Stimulated activated naive CD8-positive, alpha-beta T cell treated with anti-CD3 and anti-CD28 coated beads, Interleukin-15, amount 100 ng/mL, for 72 hours (primary cell): Measurements from ENCODE around the gene LAMA3.

Source experiments
- ATAC-seq: fragments of 150-1000 bp; cut with Tn5 transposase; 2 replicates; pipeline ENCODE4 v1.10.0; 2021; ENCODE audit warnings: mild to moderate bottlenecking, moderate library complexity
- DNase-seq, 2 donors: peaks; one replicate each; pipeline ENCODE4 v3.0.0; 2021 to 2022
- H3K27ac Mint-ChIP-seq, 2 donors: one replicate each; pipeline ENCODE4 v1.8.0; 2022; ENCODE audit warnings: mild to moderate bottlenecking in 2 of 2, mixed read lengths in 2 of 2, moderate library complexity in 2 of 2
- H3K27me3 Mint-ChIP-seq: one replicate; pipeline ENCODE4 v1.8.0; 2022; ENCODE audit warnings: mixed read lengths
- H3K4me1 Mint-ChIP-seq: one replicate; pipeline ENCODE4 v1.8.0; 2022; ENCODE audit warnings: mild to moderate bottlenecking, mixed read lengths
- H3K4me3 Mint-ChIP-seq, 2 donors: one replicate each; pipeline ENCODE4 v1.8.0; 2022; ENCODE audit warnings: mild to moderate bottlenecking in 2 of 2, mixed read lengths in 2 of 2, moderate library complexity in 1 of 2
- H3K9me3 Mint-ChIP-seq, 2 donors: one replicate each; pipeline ENCODE4 v1.8.0; 2022; ENCODE audit warnings: mixed read lengths in 2 of 2

Gene LAMA3

DNA sequence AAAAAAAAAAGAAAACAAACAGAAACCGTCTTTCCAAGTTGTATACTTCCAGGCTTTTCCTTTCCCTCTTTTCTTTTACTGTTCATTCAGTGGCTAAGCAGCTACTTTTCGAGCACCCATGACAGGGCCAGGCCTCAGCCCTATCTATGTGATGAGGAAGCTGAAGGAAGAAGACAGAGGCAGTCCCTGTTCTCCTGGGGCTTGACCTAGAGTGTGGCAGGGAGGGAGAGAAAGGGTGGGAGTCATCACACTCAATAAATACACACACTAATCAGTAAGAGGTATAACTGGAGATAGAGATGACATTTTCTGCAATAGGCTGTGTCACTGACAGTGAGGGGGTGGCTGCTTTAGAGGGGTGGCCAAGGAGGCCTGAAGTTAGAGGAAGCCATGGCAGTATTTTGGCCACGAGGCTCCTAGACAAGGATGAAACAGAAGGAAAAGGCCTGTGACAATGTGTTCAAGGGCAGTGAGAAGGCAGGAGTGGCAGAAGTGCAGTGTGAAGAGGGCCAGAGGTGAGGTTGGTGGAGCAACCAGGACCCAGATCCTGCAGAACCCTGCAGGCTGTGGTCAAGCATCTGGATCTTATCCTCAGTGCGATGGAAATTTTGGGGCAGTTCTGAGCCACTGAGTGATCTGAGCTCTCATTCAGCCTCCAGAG lies 193.5 kb downstream of the LAMA3 start:
- Mint-ChIP-seq H3K4me1 (peaks cover 34% of the 10 kb centered on the region), H3K4me3 (no peak overlapping the region), H3K27ac (peak overlapping the region in 1 of 2 donors; percentile 86)

DNA sequence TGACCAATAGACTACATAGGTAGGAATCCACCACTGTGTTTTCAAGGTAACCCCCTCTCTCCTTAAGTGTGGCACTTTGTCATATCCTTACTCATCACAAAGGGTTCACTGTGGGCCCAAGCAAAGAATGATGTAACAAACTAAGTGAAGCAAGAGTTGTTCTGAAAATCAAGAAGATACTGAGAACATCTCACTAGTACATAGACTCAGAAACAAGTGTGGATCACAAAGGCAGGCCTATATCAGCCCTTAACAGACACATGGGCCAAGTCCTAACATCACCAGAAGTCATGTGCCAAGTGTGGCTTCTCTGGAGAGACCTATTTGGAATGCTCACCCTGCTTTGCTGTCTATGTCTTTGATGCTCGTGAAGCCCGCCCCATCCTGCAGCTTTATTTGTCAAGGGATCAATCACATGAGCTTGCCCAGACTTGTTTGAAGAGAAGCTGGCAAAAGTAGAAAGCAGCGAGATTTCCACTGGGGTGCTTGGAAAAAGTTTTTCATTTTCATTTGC lies 194.1 kb downstream of the LAMA3 start:
- H3K27ac Mint-ChIP-seq: no peak overlapping the region
- H3K4me1 Mint-ChIP-seq: peaks cover 34% of the 10 kb centered on the region
- no peak overlapping the region for H3K4me3 Mint-ChIP-seq
- ATAC-seq (peak; percentile 67), DNase-seq (no peak)
- H3K27me3 Mint-ChIP-seq: peaks cover 8% of the 10 kb centered on the region
- H3K9me3 Mint-ChIP-seq: no peaks in the 10 kb centered on the region

More for the DNA sequence above, 193.5 kb downstream of the LAMA3 start:
- H3K9me3 Mint-ChIP-seq: no peaks in the 10 kb centered on the region
- DNase-seq: no peak
- H3K27me3 Mint-ChIP-seq: peaks cover 8% of the 10 kb centered on the region
- peak; percentile 32 for ATAC-seq

DNA sequence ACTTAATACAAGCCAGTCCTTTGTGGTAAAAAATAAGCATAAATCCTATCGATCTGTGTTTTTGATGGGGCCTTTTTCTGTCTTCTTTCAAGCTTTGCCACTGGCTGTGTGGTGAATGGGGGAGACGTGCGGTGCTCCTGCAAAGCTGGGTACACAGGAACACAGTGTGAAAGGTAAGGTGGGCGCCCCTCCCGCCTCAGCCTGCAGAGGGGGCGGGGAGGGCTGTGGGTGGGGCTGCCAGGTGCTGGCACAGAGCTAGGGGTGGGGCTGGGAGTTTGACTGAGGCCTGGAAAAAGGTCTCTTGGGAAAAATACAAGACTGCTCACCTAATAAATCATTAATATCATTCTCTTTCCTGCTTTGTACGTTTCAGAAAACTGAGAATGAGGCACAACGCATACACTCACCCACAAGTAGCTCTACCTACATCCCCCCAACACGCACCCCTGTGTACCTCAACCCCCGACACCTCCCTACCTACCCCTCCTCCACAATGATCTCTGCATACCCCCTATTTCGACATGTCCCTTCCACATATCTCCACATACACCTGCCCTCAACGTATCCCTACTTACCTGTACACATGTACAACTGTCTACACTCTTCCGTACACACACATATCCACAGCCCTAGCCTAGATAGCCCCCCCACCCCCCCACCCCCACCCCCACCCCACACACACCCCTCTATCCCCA lies 195.6 kb downstream of the LAMA3 start:
- Mint-ChIP-seq H3K27ac (peak overlapping the region; percentile 7 to 38), H3K9me3 (no peaks in the 10 kb centered on the region), H3K27me3 (no peaks in the 10 kb centered on the region), H3K4me1 (peaks cover 34% of the 10 kb centered on the region), H3K4me3 (peak overlapping the region in 1 of 2 donors; percentile 2)
- DNase-seq (no peak), ATAC-seq (peak; percentile 33)

DNA sequence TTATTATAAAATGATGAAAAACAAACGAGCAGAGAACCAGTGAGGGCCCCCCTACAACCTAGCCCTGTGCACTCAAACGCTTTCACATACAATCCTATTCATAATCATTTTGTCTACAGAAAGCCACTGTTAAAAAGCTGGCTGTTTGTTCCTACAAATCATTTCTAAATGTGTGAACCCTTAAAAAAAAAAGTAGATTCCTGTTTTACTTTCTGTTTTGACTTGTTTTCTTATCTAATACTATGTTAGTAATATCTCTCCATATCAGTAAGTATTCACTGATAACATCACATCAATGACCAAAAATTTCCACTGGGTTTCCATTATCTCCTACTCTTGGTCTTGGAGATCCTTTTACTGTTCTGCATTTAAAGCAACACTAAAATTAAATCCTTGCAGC lies 196.5 kb downstream of the LAMA3 start:
- ATAC-seq (peak; percentile 46), DNase-seq (no peak)
- Mint-ChIP-seq H3K27me3 (no peaks in the 10 kb centered on the region), H3K4me3 (peak overlapping the region; percentile 39), H3K9me3 (no peaks in the 10 kb centered on the region), H3K27ac (no peak overlapping the region), H3K4me1 (peaks cover 34% of the 10 kb centered on the region)

DNA sequence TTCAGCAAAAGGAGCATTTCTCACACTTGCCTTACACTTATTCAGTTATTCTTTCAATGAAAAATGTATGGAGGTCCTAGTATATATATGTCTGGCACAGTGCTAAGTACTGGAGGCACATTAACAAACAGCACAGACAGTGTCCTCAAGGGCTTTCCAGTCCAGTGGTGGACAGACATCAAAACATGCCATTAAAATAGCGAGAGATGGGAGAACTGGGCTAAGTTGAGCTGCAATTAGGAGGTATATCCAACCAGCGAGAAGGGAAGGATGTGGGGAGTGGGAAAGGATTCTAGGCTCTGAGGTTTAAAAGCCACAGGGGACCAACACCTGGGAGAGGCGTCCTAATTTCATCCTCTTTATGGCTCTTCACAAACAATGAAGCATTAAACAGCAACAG lies 197.8 kb downstream of the LAMA3 start:
- DNase-seq: no peak
- Mint-ChIP-seq H3K9me3 (no peaks in the 10 kb centered on the region), H3K4me3 (no peak overlapping the region), H3K27me3 (no peaks in the 10 kb centered on the region), H3K4me1 (peaks cover 34% of the 10 kb centered on the region), H3K27ac (no peak overlapping the region)
- no peak for ATAC-seq

DNA sequence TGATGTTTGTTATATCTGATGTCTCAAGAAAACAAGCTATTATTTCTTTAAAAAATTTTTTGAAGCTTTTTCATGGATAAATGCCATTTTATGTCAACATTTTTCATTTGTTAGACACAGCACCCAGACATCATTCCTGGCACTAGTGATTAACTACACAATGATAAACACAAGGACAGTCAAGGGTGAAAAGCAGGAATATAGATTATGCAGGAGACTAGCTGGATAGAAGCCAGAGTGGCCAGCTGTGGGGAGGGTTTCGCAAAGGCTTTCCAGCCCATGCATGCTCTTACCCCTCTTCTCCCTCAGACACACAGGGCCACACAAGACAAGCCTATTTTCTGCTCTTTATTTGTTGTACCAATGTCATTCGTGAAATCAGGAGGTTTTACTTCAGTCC lies 198.2 kb downstream of the LAMA3 start:
- Mint-ChIP-seq H3K27me3 (no peaks in the 10 kb centered on the region), H3K4me1 (peaks cover 34% of the 10 kb centered on the region), H3K9me3 (no peaks in the 10 kb centered on the region), H3K4me3 (no peak overlapping the region), H3K27ac (no peak overlapping the region)
- DNase-seq: no peak
- no peak for ATAC-seq

DNA sequence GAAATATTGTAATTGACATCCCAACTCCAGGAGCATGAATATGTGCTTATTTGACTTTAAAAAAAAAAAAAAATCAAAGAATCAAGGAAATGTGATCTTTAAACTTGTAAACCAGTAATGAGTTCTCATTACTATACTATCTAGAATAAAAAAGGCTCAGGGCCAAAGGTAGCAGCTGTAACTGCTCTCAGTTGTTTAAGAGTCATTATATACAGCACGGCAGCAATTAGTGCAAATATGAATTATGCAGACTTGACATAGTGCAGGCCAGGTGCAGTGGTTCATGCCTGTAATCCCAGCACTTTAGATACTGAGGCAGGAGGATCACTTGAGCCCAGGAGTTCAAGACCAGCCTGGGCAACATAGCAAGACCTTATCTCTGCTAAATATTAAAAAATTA lies 199.6 kb downstream of the LAMA3 start:
- Mint-ChIP-seq H3K4me3 (no peak overlapping the region), H3K9me3 (no peaks in the 10 kb centered on the region)

DNA sequence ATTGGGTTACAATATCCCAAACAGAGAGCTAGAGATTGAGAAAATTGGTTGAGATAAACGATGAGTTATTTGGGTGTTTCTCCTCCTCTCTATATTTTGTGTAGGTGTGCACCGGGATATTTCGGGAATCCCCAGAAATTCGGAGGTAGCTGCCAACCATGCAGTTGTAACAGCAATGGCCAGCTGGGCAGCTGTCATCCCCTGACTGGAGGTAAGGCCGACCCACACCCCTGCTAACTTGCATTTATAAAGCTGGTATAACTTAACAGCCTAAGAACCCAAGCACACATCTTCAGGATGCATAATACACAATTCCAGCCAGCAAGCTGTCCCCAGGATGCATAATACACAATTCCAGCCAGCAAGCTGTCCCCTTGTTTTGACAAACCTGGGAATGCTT lies 200.7 kb downstream of the LAMA3 start:
- Mint-ChIP-seq H3K9me3 (no peaks in the 10 kb centered on the region), H3K27ac (no peak overlapping the region), H3K4me1 (peaks cover 12% of the 10 kb centered on the region), H3K27me3 (no peaks in the 10 kb centered on the region), H3K4me3 (no peak overlapping the region)
- no peak for ATAC-seq
- DNase-seq: no peak

More for the DNA sequence above, 199.6 kb downstream of the LAMA3 start:
- Mint-ChIP-seq H3K27ac (no peak overlapping the region), H3K27me3 (no peaks in the 10 kb centered on the region), H3K4me1 (peaks cover 22% of the 10 kb centered on the region)
- DNase-seq (no peak), ATAC-seq (no peak)

DNA sequence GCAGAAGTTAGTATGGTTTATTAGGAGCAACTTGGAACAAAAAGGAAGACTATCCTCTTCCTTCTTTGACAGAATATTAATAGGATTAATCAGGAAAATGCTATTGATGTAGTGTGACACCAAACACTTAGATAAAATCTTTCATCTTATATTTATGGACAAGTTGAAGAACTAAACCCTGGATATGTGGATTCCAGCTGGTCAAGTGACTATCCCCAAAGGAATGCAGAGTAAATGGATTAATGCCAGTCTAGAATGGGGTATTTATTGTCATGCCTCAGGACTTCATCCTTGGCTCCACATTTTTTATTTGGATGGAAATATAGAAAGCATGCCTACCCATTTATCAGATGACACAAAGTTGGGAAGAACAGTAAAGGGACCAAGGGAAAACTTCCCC lies 201.3 kb downstream of the LAMA3 start:
- ATAC-seq (no peak), DNase-seq (no peak)
- Mint-ChIP-seq H3K9me3 (no peaks in the 10 kb centered on the region), H3K27ac (peak overlapping the region in 1 of 2 donors; percentile 21), H3K27me3 (no peaks in the 10 kb centered on the region), H3K4me3 (no peak overlapping the region), H3K4me1 (peaks cover 5% of the 10 kb centered on the region)

DNA sequence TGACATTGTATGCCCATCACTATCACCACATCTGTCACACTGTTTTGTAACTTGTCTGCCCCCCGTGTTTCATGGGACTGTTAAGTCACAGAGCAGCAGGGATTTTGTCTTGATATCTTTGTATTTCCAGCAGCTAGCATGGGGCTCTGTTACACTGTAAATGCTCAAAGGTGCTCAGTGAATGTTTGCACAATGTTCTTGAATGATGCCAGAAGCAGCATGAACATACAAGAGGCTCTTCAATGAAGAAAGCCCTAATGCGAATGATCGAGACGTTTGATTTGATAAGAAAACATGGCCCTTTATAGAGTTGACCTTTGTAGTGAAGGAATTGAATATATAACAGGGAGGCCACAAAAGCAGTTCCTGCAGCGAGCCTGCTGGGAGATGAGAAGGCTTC lies 204.4 kb downstream of the LAMA3 start:
- no peaks in the 10 kb centered on the region for H3K9me3 Mint-ChIP-seq
- no peak overlapping the region for H3K27ac Mint-ChIP-seq
- no peaks in the 10 kb centered on the region for H3K27me3 Mint-ChIP-seq
- ATAC-seq (no peak), DNase-seq (no peak)
- no peaks in the 10 kb centered on the region for H3K4me1 Mint-ChIP-seq
- H3K4me3 Mint-ChIP-seq: no peak overlapping the region

DNA sequence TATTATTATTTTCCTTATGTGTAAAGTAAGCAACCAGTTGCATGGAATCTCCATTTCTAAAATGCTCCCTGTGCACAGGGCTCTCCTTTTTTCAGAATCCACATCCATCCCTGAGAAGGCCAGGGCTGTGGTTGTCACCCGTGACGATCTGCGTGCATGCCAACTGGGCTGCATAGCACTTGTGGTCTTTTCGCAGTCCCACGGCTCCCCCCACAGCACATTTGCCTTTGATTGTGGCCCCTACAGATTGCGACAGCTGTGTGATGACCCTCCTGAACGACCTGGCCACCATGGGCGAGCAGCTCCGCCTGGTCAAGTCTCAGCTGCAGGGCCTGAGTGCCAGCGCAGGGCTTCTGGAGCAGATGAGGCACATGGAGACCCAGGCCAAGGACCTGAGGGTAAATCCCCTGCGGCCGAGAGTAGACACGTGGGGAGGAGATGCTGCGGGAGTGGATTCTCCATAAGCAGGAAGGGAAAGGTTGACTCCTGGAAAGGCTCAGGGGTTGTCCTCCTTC lies 205.5 kb downstream of the LAMA3 start:
- Mint-ChIP-seq H3K9me3 (no peaks in the 10 kb centered on the region), H3K4me1 (no peaks in the 10 kb centered on the region), H3K27ac (no peak overlapping the region), H3K27me3 (no peaks in the 10 kb centered on the region), H3K4me3 (no peak overlapping the region)
- ATAC-seq (no peak), DNase-seq (no peak)

DNA sequence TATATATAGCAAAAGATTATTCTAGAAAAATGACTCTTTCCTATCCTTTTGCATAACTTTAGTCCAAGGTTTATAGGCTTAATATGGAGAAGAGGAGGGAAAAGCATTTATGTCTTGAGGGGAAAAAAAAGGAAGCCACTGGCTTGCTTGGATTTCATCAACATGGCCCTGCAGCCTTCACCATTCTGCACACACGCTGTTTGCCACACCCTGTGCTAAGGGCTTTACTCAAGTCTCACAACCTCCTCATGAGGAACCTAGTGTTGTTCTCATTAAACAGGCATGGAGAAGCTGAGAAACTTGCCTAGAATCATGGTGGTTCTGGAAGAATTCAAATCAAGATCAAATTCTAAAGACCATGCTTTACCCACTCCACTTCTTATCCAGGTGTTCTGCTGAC lies 208.0 kb downstream of the LAMA3 start:
- Mint-ChIP-seq H3K27ac (no peak overlapping the region), H3K4me3 (no peak overlapping the region), H3K9me3 (no peaks in the 10 kb centered on the region), H3K27me3 (no peaks in the 10 kb centered on the region), H3K4me1 (peaks cover 8% of the 10 kb centered on the region)
- ATAC-seq (no peak), DNase-seq (no peak)

DNA sequence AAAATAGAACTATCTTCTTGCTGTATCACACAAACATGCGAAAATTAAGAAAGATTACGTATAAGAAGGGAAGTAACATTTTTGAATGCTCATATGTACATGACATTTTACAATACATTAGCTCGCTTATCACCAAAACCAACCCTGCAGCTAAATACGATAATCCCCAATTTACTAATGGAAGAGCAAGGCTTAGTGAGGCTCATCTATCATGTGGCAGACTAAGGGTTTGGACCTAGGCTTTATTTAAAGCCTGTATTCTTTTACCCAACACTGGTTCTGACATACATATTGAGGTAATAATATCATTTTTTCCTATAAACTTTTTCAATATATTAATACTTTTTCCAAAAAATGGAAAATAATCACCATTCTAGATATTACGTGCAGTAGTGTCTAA lies 208.5 kb downstream of the LAMA3 start:
- H3K27ac Mint-ChIP-seq: no peak overlapping the region
- ATAC-seq (no peak), DNase-seq (no peak)
- H3K9me3 Mint-ChIP-seq: no peaks in the 10 kb centered on the region
- peaks cover 8% of the 10 kb centered on the region for H3K4me1 Mint-ChIP-seq
- H3K4me3 Mint-ChIP-seq: no peak overlapping the region
- H3K27me3 Mint-ChIP-seq: no peaks in the 10 kb centered on the region

DNA sequence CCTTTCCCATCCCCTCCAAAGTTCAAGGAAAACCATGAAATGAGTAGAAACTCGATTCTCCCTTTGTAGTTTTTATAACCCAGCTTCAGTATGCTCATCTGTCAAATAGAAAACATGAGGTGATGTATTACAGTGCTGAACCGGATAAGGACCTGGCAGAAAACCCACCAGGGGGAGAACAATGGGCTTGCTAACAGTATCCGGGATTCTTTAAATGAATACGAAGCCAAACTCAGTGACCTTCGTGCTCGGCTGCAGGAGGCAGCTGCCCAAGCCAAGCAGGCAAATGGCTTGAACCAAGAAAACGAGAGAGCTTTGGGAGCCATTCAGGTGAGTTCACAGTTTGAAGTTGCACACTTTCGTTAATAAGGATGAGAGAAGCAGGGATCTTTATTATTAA lies 211.7 kb downstream of the LAMA3 start:
- Mint-ChIP-seq H3K27ac (peak overlapping the region in 1 of 2 donors; percentile 14), H3K4me3 (no peak overlapping the region), H3K27me3 (no peaks in the 10 kb centered on the region), H3K4me1 (peaks cover 8% of the 10 kb centered on the region), H3K9me3 (no peaks in the 10 kb centered on the region)
- ATAC-seq (peak; percentile 78), DNase-seq (no peak)

DNA sequence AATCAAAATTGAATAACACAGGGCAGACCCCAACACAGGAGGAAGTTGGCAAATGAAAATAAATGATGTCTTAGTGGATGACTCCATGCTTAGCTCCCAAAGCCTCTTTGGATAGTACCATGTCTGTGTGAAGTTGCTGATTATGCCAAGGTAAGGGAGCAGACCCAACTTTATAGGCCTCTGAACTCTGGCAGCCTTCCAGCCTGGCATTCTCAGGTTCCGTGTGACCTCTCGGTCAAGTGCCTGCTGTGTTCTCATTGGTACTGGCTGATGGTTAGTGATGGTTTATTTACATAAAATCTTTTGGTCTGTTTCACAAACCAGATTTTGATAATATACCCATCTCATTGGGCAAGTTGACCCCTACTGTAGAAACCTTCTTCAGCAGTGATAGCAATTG lies 213.1 kb downstream of the LAMA3 start:
- H3K4me1 Mint-ChIP-seq: peaks cover 8% of the 10 kb centered on the region
- DNase-seq (no peak), ATAC-seq (no peak)
- no peak overlapping the region for H3K4me3 Mint-ChIP-seq
- H3K27me3 Mint-ChIP-seq: no peaks in the 10 kb centered on the region
- no peaks in the 10 kb centered on the region for H3K9me3 Mint-ChIP-seq
- H3K27ac Mint-ChIP-seq: no peak overlapping the region

DNA sequence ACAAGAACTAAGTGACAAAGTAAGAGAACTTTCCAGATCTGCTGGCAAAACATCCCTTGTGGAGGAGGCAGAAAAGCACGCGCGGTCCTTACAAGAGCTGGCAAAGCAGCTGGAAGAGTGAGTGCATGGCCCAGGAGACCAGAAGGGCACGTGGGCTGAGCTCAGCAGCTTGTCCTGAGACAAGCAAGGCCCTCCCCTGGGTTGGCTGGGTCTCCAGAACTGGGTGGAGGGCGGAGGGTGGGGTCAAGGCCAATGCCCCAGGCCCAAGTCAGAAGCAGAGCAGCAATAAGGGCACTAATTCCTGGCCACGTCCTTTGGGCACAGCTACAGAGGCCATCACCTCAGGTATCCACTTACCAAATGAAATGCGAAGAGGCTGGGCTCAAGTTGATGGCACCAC lies 214.7 kb downstream of the LAMA3 start:
- ATAC-seq: no peak
- Mint-ChIP-seq H3K27me3 (no peaks in the 10 kb centered on the region), H3K4me1 (peaks cover 8% of the 10 kb centered on the region), H3K4me3 (no peak overlapping the region), H3K27ac (no peak overlapping the region), H3K9me3 (no peaks in the 10 kb centered on the region)
- no peak for DNase-seq
